ENCODE data around the gene SENP3. TPM values are rescaled to one million over a fixed set of nuclear protein-coding genes. Genes with fewer than 3 reads are reported as not detected.
A peak's percentile ranks its signal among the peaks of the same experiment; 100 is the strongest.

Gene SENP3
- total RNA-seq, 1 experiment from 2014 or later = 30.2 TPM

- Mint-ChIP-seq H3K27ac (ENCODE audit: unreplicated experiment) (no peak overlapping the region), H3K9me3 (ENCODE audit: unreplicated experiment) (no peaks in the 10 kb centered on the region), H3K4me1 (ENCODE audit: low read depth, unreplicated experiment) (peaks cover 21% of the 10 kb centered on the region), H3K36me3 (ENCODE audit: insufficient read depth, unreplicated experiment) (peaks cover 92% of the 10 kb centered on the region), H3K4me3 (ENCODE audit: unreplicated experiment) (no peak overlapping the region), H3K27me3 (ENCODE audit: insufficient read depth, unreplicated experiment) (no peaks in the 10 kb centered on the region)
- CTCF ChIA-PET = no interaction called here
- no TSS peak for BruUV-seq (replicated peaks)
- intact Hi-C loops (cut with micrococcal nuclease; ENCODE audit: unreplicated experiment) = no loop called here
- TF ChIP-seq CTCF (IDR thresholded peaks at IDR 0.05; ENCODE audit: insufficient read depth in 1 of 2, low read depth in 1 of 2, low read length in 1 of 2, severe bottlenecking in 1 of 2, unreplicated experiment in 1 of 2) = no peak
- no peaks in the 10 kb centered on the region; the same call in 1 of the 2 replicates for H3K36me3 ChIP-seq (ENCODE audit: control insufficient read depth, insufficient read depth, low read length)
- peaks cover 15% of the 10 kb centered on the region for H3K4me1 ChIP-seq
- H3K9me3 ChIP-seq = no peaks in the 10 kb centered on the region
- POLR2A ChIA-PET = no interaction called here
- no peak overlapping the region for H3K4me3 ChIP-seq (ENCODE audit: low read depth, low read length)
- DNase-seq = no peak
- no peaks in the 10 kb centered on the region for H3K27me3 ChIP-seq (replicated peaks; ENCODE audit: control insufficient read depth, insufficient read depth, low read length)
Measured at GRCh38 chr17:7576432-7576937, 14.8 kb downstream of the SENP3 start.

- Histone ChIP-seq H3K27me3 (replicated peaks; ENCODE audit: control insufficient read depth, insufficient read depth, low read length) (no peaks in the 10 kb centered on the region), H3K4me3 (ENCODE audit: low read depth, low read length) (no peak overlapping the region), H3K9me3 (no peaks in the 10 kb centered on the region), H3K4me1 (peaks cover 16% of the 10 kb centered on the region), H3K36me3 (ENCODE audit: control insufficient read depth, insufficient read depth, low read length) (no peaks in the 10 kb centered on the region; the same call in 1 of the 2 replicates)
- intact Hi-C loops (cut with micrococcal nuclease; ENCODE audit: unreplicated experiment) = no loop called here
- ChIA-PET POLR2A (no interaction called here), CTCF (no interaction called here)
- Mint-ChIP-seq H3K9me3 (ENCODE audit: unreplicated experiment) (no peaks in the 10 kb centered on the region), H3K4me1 (ENCODE audit: low read depth, unreplicated experiment) (peaks cover 21% of the 10 kb centered on the region), H3K27ac (ENCODE audit: unreplicated experiment) (no peak overlapping the region), H3K27me3 (ENCODE audit: insufficient read depth, unreplicated experiment) (no peaks in the 10 kb centered on the region), H3K36me3 (ENCODE audit: insufficient read depth, unreplicated experiment) (peaks cover 98% of the 10 kb centered on the region), H3K4me3 (ENCODE audit: unreplicated experiment) (no peak overlapping the region)
- no TSS peak for BruUV-seq (replicated peaks)
- TF ChIP-seq CTCF (IDR thresholded peaks at IDR 0.05; ENCODE audit: insufficient read depth in 1 of 2, low read depth in 1 of 2, low read length in 1 of 2, severe bottlenecking in 1 of 2, unreplicated experiment in 1 of 2) = no peak
- no peak for DNase-seq
Measured at GRCh38 chr17:7577327-7578199, 15.8 kb downstream of the SENP3 start.

- Mint-ChIP-seq H3K27ac (ENCODE audit: unreplicated experiment) (peak within 1 kb of the TSS; percentile 85), H3K9me3 (ENCODE audit: unreplicated experiment) (no peaks in the 10 kb centered on the region), H3K4me1 (ENCODE audit: low read depth, unreplicated experiment) (peaks cover 21% of the 10 kb centered on the region), H3K4me3 (ENCODE audit: unreplicated experiment) (peak within 1 kb of the TSS; percentile 96), H3K27me3 (ENCODE audit: insufficient read depth, unreplicated experiment) (no peaks in the 10 kb centered on the region), H3K36me3 (ENCODE audit: insufficient read depth, unreplicated experiment) (peaks cover 92% of the 10 kb centered on the region)
- no peak for TF ChIP-seq CTCF (IDR thresholded peaks at IDR 0.05; ENCODE audit: insufficient read depth in 1 of 2, low read depth in 1 of 2, low read length in 1 of 2, severe bottlenecking in 1 of 2, unreplicated experiment in 1 of 2)
- BruUV-seq (replicated peaks) = no TSS peak
- Histone ChIP-seq H3K27me3 (replicated peaks; ENCODE audit: control insufficient read depth, insufficient read depth, low read length) (no peaks in the 10 kb centered on the region), H3K4me1 (peaks cover 20% of the 10 kb centered on the region), H3K4me3 (ENCODE audit: low read depth, low read length) (no peak within 1 kb of the TSS), H3K36me3 (ENCODE audit: control insufficient read depth, insufficient read depth, low read length) (no peaks in the 10 kb centered on the region; the same call in 1 of the 2 replicates), H3K9me3 (no peaks in the 10 kb centered on the region)
- ChIA-PET POLR2A (interaction anchor here (0.5 to 1.7 kb wide), 3 partner anchors 64 to 462 kb away, joined by 3 to 6 read pairs (median 3); partner anchors contain the start of gene TP53), CTCF (interaction anchor here (0.7 kb wide), 1 partner anchor 19 kb away, joined by 3 read pairs; no protein-coding TSS in a partner anchor)
- DNase-seq = peak; percentile 60 to 79
- intact Hi-C loops (cut with micrococcal nuclease; ENCODE audit: unreplicated experiment) = no loop called here
Measured at GRCh38 chr17:7579001-7579833, 17.5 kb downstream of the SENP3 start, which contains the start of gene CD68. Gene CD68, plus strand, starts transcription at chr17:7579638. Its CDS starts 40 bp downstream, at chr17:7579678.

Data from Caco-2 (cell line).